NCI-H446 (cell line): Measurements from ENCODE around the gene OGFOD2.

ENCODE experiments used
- DNase-seq, 2 experiments: peaks; one replicate each; lab custom pipeline; 2025; lab: John Stamatoyannopoulos, UW

OGFOD2 gene

GRCh38 chr12:122977655-122978392 is 2.8 kb downstream of the OGFOD2 start:
- DNase-seq, result no peak

GRCh38 chr12:122978507-122978955 is 3.5 kb downstream of the OGFOD2 start:
- DNase-seq, result no peak

GRCh38 chr12:122979001-122979907 is 4.2 kb downstream of the OGFOD2 start:
- DNase-seq, result no peak

GRCh38 chr12:122979908-122980182 is 4.8 kb downstream of the OGFOD2 start:
- no peak for DNase-seq

- peak; percentile 7 to 62 for DNase-seq
Measured at GRCh38 chr12:122980183-122981035, 5.4 kb downstream of the OGFOD2 start, which contains the start of gene ARL6IP4. Gene ARL6IP4 (plus strand): TSS chr12:122980681. CDS start chr12:122981140, 459 bp downstream.

GRCh38 chr12:122981036-122981471 is 6.0 kb downstream of the OGFOD2 start:
- no peak for DNase-seq

GRCh38 chr12:122981587-122982476 is 6.8 kb downstream of the OGFOD2 start:
- no peak for DNase-seq

GRCh38 chr12:122982477-122982815 is 7.4 kb downstream of the OGFOD2 start:
- no peak for DNase-seq

GRCh38 chr12:122982963-122983788 is 8.1 kb downstream of the OGFOD2 start:
- no peak for DNase-seq

- no peak for DNase-seq
Measured at GRCh38 chr12:122983789-122984515, 8.9 kb downstream of the OGFOD2 start.

- DNase-seq, result no peak
Measured at GRCh38 chr12:122984612-122985337, 9.7 kb downstream of the OGFOD2 start.

GRCh38 chr12:122985338-122986257 is 10.6 kb downstream of the OGFOD2 start:
- no peak for DNase-seq

GRCh38 chr12:122986258-122986871 is 11.3 kb downstream of the OGFOD2 start:
- no peak for DNase-seq

- DNase-seq, result no peak
Measured at GRCh38 chr12:122987086-122987951, 12.3 kb downstream of the OGFOD2 start.

- no peak for DNase-seq
Measured at GRCh38 chr12:122988036-122988435, 13.0 kb downstream of the OGFOD2 start.

GRCh38 chr12:122988612-122989212 is 13.7 kb downstream of the OGFOD2 start:
- no peak for DNase-seq
